Measurements from ENCODE around the gene ITPRID1.

Gene ITPRID1

DNA sequence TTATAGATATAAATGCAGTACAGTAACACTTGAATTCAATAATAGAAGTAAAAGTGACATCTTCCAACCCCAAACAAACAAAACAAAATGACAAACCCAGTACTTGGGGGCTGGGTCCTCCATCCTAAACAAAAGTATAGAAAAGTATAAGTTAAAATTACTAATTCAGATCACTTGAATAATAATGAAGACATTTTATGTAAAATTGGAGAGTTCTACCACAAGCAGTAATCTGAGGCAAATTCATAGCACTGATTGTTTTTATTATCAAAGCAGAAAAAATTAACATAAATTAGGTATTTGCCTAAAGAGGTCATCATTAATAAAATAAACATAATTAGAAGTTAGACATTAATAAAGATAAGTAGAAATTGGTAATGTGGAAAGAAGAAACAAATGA, 81.5 kb downstream of the ITPRID1 start:
- DNase-seq, result no peak
- intact Hi-C loops (cut with DNase I), result no loop called here

DNA sequence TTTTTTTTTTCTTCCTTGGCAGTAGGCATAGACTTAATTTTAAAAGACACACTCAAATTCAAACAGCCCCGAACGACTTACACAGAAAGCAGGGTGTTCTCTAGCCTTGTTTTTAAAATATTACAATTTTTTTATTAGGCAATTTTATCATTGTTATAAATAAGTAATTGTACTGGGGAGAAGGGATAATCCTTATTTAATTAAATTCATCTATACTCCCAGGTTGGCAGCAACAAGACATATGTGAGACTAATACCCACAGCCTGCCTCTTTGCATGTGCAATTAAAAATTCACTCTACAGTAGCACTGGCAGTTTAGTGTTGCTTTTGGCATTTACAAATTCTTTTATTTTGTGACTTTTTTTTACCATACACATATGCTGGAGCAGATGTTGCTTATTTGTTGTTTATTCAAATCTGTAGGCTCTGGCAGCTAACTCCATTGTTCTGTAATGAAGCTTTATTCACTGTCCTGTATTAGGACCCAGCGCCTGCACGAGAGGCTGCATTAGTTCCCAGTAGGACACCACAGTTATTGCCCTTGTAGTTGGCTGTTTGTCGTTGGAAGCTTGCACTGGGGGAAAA, 88.2 kb downstream of the ITPRID1 start:
- DNase-seq, result no peak
- intact Hi-C loops (cut with DNase I), result no loop called here

GRCh38 chr7:31603046-31603445, 89.2 kb downstream of the ITPRID1 start:
- DNase-seq, result no peak
- intact Hi-C loops (cut with DNase I), result no loop called here

GRCh38 chr7:31613604-31614003, 99.7 kb downstream of the ITPRID1 start:
- no peak for DNase-seq
- intact Hi-C loops (cut with DNase I), result no loop called here

DNA sequence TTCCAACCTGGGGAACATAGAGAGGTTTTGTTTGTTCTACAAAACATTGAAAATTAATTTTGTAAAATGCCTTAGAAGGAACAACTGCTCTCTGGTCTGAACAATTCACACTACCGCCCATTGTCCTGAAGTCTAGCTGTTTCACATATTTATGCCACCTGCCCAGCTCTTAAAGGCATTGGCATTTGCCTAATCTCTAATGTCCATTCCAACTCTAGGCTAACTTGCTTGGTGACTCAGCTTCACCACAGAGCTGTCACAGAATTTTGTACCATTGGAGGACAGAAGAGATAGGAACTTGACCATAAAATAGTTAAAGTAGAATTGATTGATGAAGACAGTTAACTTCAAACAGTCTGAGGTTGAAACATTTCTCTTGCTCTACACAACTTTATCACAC, 119.6 kb downstream of the ITPRID1 start:
- no peak for DNase-seq

DNA sequence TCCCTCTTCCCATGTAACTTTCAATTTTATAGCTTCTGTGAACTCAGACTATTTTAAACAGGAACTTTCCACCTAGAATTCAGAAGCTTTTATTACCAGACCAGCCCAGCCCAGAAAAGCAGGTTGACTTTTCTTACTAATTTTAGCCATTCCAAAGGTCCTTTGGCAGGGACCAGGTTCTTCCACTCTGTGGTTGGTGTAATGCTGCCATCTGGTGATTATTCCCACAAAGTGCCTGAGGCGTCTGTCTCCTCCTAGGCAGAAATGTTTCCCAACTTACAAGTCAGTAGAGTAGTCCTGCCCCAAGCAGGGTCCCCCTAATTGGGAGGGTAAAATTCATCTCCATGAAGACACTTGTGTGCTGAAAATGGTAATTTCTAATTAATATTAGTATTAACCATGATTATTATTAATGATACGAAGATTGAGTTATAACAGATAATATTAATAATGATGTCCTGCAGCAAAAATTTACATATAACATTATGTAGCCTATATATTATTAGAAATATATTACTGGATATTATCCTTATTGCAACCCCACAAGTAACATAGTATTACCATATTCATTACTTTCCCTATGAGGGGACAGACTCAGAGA, 120.1 kb downstream of the ITPRID1 start:
- intact Hi-C loops (cut with DNase I), result loop anchor here (10.0 kb wide), 1 partner anchor 189 kb away; no protein-coding TSS in a partner anchor
- DNase-seq, result peak in 41 of 42 donors; percentile 19 to 87 (median 62)

More for the DNA sequence above, 119.6 kb downstream of the ITPRID1 start:
- intact Hi-C loops (cut with DNase I), result loop anchor here (10.0 kb wide), 1 partner anchor 189 kb away; no protein-coding TSS in a partner anchor

- no peak for DNase-seq
- intact Hi-C loops (cut with DNase I), result loop anchor here (10.0 kb wide), 1 partner anchor 564 kb away; no protein-coding TSS in a partner anchor
Observed at GRCh38 chr7:31640381-31640780, 126.5 kb downstream of the ITPRID1 start.

- intact Hi-C loops (cut with DNase I), result loop anchor here (10.0 kb wide), 1 partner anchor 562 kb away; no protein-coding TSS in a partner anchor
- DNase-seq, result peak in 18 of 42 donors; percentile 4 to 57 (median 22)
Observed at GRCh38 chr7:31642681-31643115, 128.8 kb downstream of the ITPRID1 start.

- no peak for DNase-seq
- intact Hi-C loops (cut with DNase I), result loop anchor here (2.0 to 10.0 kb wide), 2 partner anchors 90 to 558 kb away; no protein-coding TSS in a partner anchor
Observed at GRCh38 chr7:31646942-31647341, 133.1 kb downstream of the ITPRID1 start.

DNA sequence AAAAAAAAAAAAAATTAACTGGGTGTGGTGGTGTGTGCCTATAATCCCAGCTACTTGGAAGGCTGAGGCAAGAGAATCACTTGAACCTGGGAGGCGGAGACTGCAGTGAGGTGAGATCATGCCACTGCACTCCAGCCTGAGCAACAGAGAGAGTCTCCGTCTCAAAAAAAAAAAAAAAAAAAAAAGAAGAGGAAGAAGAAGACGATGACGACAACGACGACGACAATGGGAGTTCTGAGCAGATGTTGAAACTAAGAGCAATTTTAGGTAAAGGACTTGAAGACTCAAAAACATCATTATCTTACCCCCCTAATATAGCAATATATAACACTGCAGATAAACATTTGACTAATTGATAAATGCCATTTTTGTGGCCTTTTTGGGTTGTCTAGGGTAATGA, 133.6 kb downstream of the ITPRID1 start:
- intact Hi-C loops (cut with DNase I), result loop anchor here (2.0 to 10.0 kb wide), 2 partner anchors 89 to 557 kb away; no protein-coding TSS in a partner anchor
- DNase-seq, result no peak

DNA sequence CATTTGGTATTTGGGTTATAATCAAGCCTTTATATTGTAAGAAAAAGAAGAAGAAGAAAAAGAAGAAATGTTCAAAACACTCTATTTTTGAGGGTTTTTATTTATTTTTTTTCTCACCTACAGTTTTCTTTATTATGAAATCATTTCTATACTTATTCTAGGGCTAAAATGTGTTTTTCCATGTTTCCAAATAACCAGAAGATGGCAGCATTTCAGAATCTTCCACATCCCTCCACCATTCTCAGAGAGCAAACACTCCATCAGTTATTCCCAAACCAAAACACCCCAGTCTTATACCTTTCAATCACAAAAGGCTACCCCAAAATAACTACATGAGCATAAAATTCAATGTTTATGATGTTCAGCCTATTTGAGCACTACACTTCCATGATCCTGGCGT, 134.4 kb downstream of the ITPRID1 start:
- DNase-seq, result peak in 5 of 42 donors; percentile 3 to 42 (median 6)
- intact Hi-C loops (cut with DNase I), result loop anchor here (10.0 kb wide), 1 partner anchor 557 kb away; no protein-coding TSS in a partner anchor

DNA sequence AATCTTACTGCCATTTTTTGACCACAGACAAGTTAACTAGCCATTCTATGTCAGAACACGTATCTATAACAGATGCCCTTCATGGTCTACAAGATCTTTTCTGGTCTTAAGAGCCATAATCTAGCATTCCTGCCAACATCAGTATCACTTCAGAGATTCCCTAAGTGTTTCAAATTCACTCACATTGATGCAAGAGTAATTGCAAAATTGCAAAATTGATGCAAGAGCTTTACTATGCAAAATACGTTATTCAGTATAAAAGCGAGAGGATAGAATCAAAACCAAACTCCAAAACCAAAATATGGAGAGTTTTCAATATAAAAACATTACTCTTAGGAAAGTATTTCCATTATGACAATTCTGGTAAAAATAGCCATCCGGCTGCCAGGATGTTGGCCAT, 135.0 kb downstream of the ITPRID1 start:
- intact Hi-C loops (cut with DNase I), result loop anchor here (10.0 kb wide), 1 partner anchor 556 kb away; no protein-coding TSS in a partner anchor
- DNase-seq, result no peak

DNA sequence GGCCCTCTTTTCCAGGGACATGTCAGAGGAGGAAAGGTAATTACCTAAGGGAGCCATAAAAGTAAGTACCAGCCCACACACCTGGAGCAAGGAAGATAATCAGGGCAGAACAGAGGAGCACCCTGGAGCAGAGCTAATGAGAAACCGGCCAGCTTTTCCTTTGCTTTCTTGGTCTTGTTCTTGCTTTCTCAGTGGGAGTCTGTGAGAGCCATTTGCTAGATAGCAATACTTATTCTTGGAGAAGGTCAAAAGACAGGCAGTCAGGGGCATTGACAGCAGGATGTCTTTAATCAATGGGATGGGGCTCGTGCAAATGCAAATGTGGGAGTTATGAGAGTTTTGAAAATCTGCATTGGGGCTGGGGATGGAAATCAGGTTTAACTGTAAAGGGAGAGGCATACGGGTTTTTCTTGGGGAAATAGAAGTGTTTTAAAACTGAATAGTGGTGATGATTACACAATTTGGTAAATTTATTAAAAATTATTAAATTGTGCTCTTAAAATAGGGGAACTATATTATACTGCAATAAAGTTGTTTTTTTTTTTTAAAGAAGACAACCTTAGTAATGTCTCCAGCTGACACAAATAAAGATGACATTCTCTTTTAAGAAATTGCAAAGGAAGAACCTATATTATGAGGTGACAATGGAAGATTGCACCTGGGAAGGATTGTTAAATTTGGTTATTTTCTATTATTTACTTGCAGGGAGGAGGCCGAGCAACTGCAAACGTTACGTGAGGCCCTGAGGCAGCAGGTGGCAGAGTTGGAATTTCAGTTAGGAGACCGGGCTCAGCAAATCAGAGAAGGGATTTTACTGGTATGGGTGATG, 137.6 kb downstream of the ITPRID1 start:
- intact Hi-C loops (cut with DNase I), result no loop called here
- no peak for DNase-seq

- no peak for DNase-seq
- intact Hi-C loops (cut with DNase I), result no loop called here
Observed at GRCh38 chr7:31652063-31652326, 138.1 kb downstream of the ITPRID1 start.

- no peak for DNase-seq
- intact Hi-C loops (cut with DNase I), result no loop called here
Observed at GRCh38 chr7:31663072-31663471, 149.2 kb downstream of the ITPRID1 start.

GRCh38 chr7:31664890-31665289, 151.0 kb downstream of the ITPRID1 start:
- no peak for DNase-seq
- intact Hi-C loops (cut with DNase I), result no loop called here

- intact Hi-C loops (cut with DNase I), result no loop called here
- no peak for DNase-seq
Observed at GRCh38 chr7:31665546-31665945, 151.7 kb downstream of the ITPRID1 start.

DNA sequence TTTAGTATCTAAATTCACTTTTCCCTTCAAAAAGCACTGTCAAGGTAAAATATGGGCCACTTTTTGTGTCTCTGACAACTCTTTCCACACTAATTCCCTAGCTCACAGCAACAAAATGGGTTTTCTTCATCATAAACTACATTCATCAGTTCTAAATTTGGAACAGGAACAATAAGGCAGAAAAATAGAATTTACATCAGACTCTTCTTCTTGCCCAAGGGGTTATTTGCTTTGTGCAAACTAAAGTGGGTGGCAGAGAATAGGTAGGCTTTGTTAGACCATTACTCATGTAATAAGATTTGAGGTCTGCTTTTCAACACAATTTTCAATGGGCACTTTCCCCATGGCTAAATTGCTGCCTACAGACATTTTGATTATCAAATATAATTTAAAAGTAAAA, 155.6 kb downstream of the ITPRID1 start:
- no peak for DNase-seq
- intact Hi-C loops (cut with DNase I), result no loop called here

DNA sequence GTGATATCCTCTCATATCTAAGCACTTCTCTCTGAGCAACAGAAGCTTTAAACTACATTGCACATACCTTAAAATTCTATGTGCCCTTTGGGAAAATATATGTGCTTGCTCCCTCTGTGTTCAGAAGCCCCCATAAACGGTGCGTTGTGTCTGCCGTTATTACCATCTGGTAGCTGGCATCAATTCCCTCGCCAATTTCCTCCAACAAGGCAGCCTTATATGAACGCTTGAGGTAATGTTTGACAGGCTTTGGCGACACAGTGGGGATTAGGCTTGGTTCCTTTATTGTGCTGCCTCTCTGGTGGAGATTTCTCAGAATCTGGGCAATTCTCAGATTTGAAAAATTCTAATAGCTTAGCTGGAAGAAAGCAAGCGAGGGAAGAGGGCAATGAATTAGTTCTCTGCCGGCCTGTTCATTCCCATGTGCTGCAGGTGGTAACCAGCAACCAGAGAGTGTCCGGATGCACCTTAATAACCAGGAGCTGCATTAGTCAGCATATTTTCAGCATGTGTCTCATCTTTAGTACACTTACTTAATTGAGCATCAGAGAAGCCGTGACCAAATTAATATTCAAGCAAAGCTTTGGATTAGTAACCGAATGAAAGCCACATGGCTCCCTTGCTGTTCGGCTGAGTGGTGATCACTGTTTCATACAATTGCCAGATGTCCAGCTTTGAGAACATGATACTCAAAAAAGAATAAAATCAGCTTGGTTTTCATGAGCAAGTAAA, 165.8 kb downstream of the ITPRID1 start:
- intact Hi-C loops (cut with DNase I), result no loop called here
- no peak for DNase-seq

Data from head of caudate nucleus (tissue), 42 donors.